A549 (cell line): ENCODE measurements around the gene TSPO.

ENCODE experiments used
- CTCF ChIP-seq: fragments of >200 bp; sonication (Bioruptor Twin); formaldehyde crosslinking; IDR thresholded peaks from 3 replicates; pipeline ENCODE4 v1.5.1; 2016
- POLR2A ChIP-seq: IDR thresholded peaks from 2 replicates; pipeline ENCODE4 v1.6.1; 2012; ENCODE audit warnings: mild to moderate bottlenecking, low read length
- POLR2AphosphoS2 ChIP-seq: conservative IDR thresholded peaks from 2 replicates; pipeline ENCODE4 v1.6.1; 2012; ENCODE audit warnings: low read length, improper control_type of control experiment, inconsistent platforms
- REST ChIP-seq: fragments of 200-600 bp; sonication (generic); IDR thresholded peaks from 2 replicates; pipeline ENCODE4 v1.6.1; 2016; ENCODE audit warnings: antibody characterized with exemption, mild to moderate bottlenecking, moderate library complexity
- USF2 ChIP-seq: fragments of 450-650 bp; IDR thresholded peaks from 2 replicates; pipeline ENCODE4 v1.6.1; 2014; ENCODE audit warnings: antibody characterized with exemption

- TF ChIP-seq CTCF (no peak), POLR2A (no peak), USF2 (no peak), POLR2AphosphoS2 (no peak), REST (no peak)
Observed at GRCh38 chr22:43158778-43159483, 7.6 kb downstream of the TSPO start.
